Keratinocyte (primary cell): Measurements from ENCODE around the gene KRT79.

Experiments
- CTCF ChIP-seq, 3 experiments: IDR thresholded peaks in 1 of 3; conservative IDR thresholded peaks in 1 of 3; optimal IDR thresholded peaks in 1 of 3; 2 replicates in 2 of 3; 3 replicates in 1 of 3; pipeline versions ENCODE3 to v1.5.1; 2011; ENCODE audit warnings: low read length in 3 of 3, mild to moderate bottlenecking in 3 of 3, moderate library complexity in 2 of 3, control low read depth in 1 of 3, inconsistent platforms in 1 of 3; ENCODE audit not compliant: insufficient read depth in 2 of 3; ENCODE audit errors: extremely low read depth in 1 of 3
- EZH2 ChIP-seq: IDR thresholded peaks from one replicate; pipeline ENCODE4 v1.6.1; 2012; ENCODE audit warnings: inconsistent platforms, mild to moderate bottlenecking, low read length, moderate library complexity

- no peak for TF ChIP-seq CTCF (optimal IDR thresholded peaks at IDR 0.05 in 1 of 3, IDR thresholded peaks at IDR 0.05 in 1 of 3, conservative IDR thresholded peaks at IDR 0.05 in 1 of 3; ENCODE audit: extremely low read depth in 1 of 3, insufficient read depth in 2 of 3, low read length in 3 of 3)
- no peak for TF ChIP-seq EZH2
Measured at GRCh38 chr12:52817003-52817698, 17.0 kb downstream of the KRT79 start.
